Mesodermal cell (in vitro differentiated cells): ENCODE data around the gene FHIT.
"Not testable (repeated sequence)": the region's sequence is repeated elsewhere in the genome, so short reads cannot be mapped to it uniquely, and the experiment has no call there.

Source experiments
- H3K27ac ChIP-seq: 2 replicates; pipeline ENCODE4 v1.7.0; 2013; ENCODE audit warnings: mild to moderate bottlenecking, low read depth, low read length, moderate library complexity; ENCODE audit not compliant: severe bottlenecking
- H3K36me3 ChIP-seq: 2 replicates; pipeline ENCODE4 v1.7.1; 2013; ENCODE audit warnings: mild to moderate bottlenecking, low read length, moderate library complexity; ENCODE audit not compliant: control insufficient read depth, insufficient read depth
- H3K4me1 ChIP-seq: one replicate; pipeline ENCODE4 v1.7.1; 2013; ENCODE audit warnings: mild to moderate bottlenecking, low read length; ENCODE audit not compliant: insufficient read depth, control insufficient read depth, poor library complexity, severe bottlenecking
- H3K4me3 ChIP-seq: 2 replicates; pipeline ENCODE4 v1.7.0; 2013; ENCODE audit warnings: low read length, control low read depth, mild to moderate bottlenecking; ENCODE audit not compliant: insufficient read depth, poor library complexity, severe bottlenecking; ENCODE audit errors: extremely low read depth
- H3K9me3 ChIP-seq: 2 replicates; pipeline ENCODE4 v1.7.1; 2013; ENCODE audit warnings: mild to moderate bottlenecking, low read length, moderate library complexity; ENCODE audit not compliant: control insufficient read depth
- WGBS, 2 experiments: methylation state at CpG; one replicate each; pipeline ENCODE4 v1.1.5; 2013; ENCODE audit warnings: missing lambda C conversion rate in 2 of 2; ENCODE audit not compliant: insufficient coverage in 2 of 2; 5-methylcytosine and 5-hydroxymethylcytosine counted together

The FHIT gene

DNA sequence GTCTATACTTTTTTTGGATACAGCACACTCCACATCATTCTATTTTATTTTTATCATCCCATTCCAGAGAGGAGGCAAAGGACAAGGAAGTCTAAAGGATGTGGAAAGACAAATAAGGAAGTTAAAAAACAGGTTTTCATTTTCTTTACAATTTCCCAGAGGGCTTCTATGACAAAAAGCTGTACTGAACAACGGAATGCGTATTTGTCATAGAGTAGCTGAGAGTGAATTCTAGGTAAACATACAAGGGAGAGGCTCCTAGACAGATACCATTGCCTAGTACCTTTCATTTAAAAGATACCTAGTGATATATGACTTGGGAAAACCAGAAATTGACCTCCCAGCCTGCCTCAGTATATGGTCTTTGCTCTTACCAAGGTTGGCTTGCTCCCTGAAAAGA lies 341.7 kb downstream of the FHIT start:
- H3K36me3 ChIP-seq: no peaks in the 10 kb centered on the region
- H3K4me3 ChIP-seq: no peak overlapping the region
- 100% methylated on average over 1 to 2 of the region's 2 CpGs for WGBS, 2 experiments
- H3K27ac ChIP-seq: no peak overlapping the region
- H3K9me3 ChIP-seq: no peaks in the 10 kb centered on the region
- H3K4me1 ChIP-seq: no peaks in the 10 kb centered on the region

- no peaks in the 10 kb centered on the region for H3K36me3 ChIP-seq
- WGBS, 2 experiments: 60 to 100% methylated on average over 1 of the region's 5 CpGs
- H3K4me1 ChIP-seq: no peaks in the 10 kb centered on the region
- no peak overlapping the region for H3K4me3 ChIP-seq
- H3K27ac ChIP-seq: no peak overlapping the region
- no peaks in the 10 kb centered on the region for H3K9me3 ChIP-seq
Measured at GRCh38 chr3:60906283-60906682, 345.0 kb downstream of the FHIT start.

- 89% methylated on average over 1 of the region's 1 CpG; no CpG with 5 or more reads in 1 of the 2 experiments for WGBS, 2 experiments
- no peak overlapping the region for H3K4me3 ChIP-seq
- no peaks in the 10 kb centered on the region for H3K4me1 ChIP-seq
- H3K36me3 ChIP-seq: no peaks in the 10 kb centered on the region
- H3K9me3 ChIP-seq: no peaks in the 10 kb centered on the region
- H3K27ac ChIP-seq: no peak overlapping the region
Measured at GRCh38 chr3:60898321-60898720, 352.9 kb downstream of the FHIT start.

DNA sequence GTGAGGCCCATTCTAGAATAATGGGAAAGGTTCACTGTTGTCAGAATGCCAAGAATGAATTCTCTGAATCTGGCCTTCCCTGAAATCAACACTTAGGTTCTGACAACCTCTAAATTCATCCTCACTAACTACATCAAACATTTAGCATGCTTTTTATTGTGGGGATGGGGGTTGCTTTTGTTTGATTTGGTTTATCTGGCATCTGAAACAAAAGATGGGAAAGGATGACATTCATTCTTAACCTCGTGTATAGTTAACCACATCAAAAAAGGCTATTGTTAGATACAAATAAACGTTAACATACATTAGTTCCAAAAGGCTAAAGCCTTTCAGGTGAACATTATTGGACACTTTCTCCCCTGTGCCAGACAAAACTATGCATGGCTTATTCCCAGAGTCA lies 357.3 kb downstream of the FHIT start:
- 100% methylated on average over 1 of the region's 2 CpGs for WGBS, 2 experiments
- Histone ChIP-seq H3K9me3 (no peaks in the 10 kb centered on the region), H3K4me1 (no peaks in the 10 kb centered on the region)

GRCh38 chr3:60890226-60890625 lies 361.0 kb downstream of the FHIT start:
- WGBS, 2 experiments: 74% methylated on average over 3 of the region's 5 CpGs; no CpG with 5 or more reads in 1 of the 2 experiments
- Histone ChIP-seq H3K4me3 (no peak overlapping the region), H3K4me1 (no peaks in the 10 kb centered on the region), H3K9me3 (no peaks in the 10 kb centered on the region), H3K27ac (no peak overlapping the region), H3K36me3 (no peaks in the 10 kb centered on the region)

More for the DNA sequence above, 357.3 kb downstream of the FHIT start:
- Histone ChIP-seq H3K27ac (no peak overlapping the region), H3K36me3 (no peaks in the 10 kb centered on the region), H3K4me3 (no peak overlapping the region)

GRCh38 chr3:60888952-60889351 lies 362.3 kb downstream of the FHIT start:
- not testable (repeated sequence) for H3K9me3 ChIP-seq, H3K4me3 ChIP-seq, H3K36me3 ChIP-seq, H3K4me1 ChIP-seq, H3K27ac ChIP-seq
- 94 to 96% methylated on average over 8 to 10 of the region's 10 CpGs for WGBS, 2 experiments

DNA sequence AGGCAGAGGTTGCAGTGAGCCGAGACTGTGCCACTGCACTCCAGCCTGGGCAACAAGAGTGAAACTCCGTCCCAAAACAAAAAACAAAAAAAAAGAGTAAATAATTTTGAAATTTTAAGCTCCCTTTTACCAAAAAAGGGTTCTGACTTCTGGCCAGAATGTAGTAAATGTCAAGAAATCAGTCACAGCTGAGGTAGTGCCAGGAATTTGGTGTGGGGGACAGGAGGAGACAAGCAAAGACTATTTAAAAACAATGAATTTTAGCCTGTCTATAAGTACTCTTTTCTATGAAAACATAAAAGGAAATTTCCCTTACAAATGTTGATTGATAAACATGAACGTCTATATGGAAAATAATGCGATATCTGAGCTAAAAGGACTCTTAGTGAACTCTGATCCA lies 363.7 kb downstream of the FHIT start:
- Histone ChIP-seq H3K4me1 (no peaks in the 10 kb centered on the region), H3K4me3 (no peak overlapping the region), H3K9me3 (peaks cover 7% of the 10 kb centered on the region), H3K36me3 (no peaks in the 10 kb centered on the region), H3K27ac (no peak overlapping the region)
- 87% methylated on average over 2 of the region's 4 CpGs; no CpG with 5 or more reads in 1 of the 2 experiments for WGBS, 2 experiments

GRCh38 chr3:60886518-60886917 lies 364.7 kb downstream of the FHIT start:
- no peaks in the 10 kb centered on the region for H3K4me1 ChIP-seq
- peaks cover 7% of the 10 kb centered on the region for H3K9me3 ChIP-seq
- H3K4me3 ChIP-seq: no peak overlapping the region
- WGBS, 2 experiments: 40% methylated on average over 1 of the region's 1 CpG; no CpG with 5 or more reads in 1 of the 2 experiments
- no peak overlapping the region for H3K27ac ChIP-seq
- H3K36me3 ChIP-seq: no peaks in the 10 kb centered on the region

- Histone ChIP-seq H3K4me3 (no peak overlapping the region), H3K4me1 (no peaks in the 10 kb centered on the region), H3K36me3 (no peaks in the 10 kb centered on the region), H3K9me3 (peaks cover 11% of the 10 kb centered on the region), H3K27ac (no peak overlapping the region)
- WGBS, 2 experiments: no CpG with 5 or more reads among the region's 2 CpGs
Measured at GRCh38 chr3:60884005-60884404, 367.2 kb downstream of the FHIT start.

DNA sequence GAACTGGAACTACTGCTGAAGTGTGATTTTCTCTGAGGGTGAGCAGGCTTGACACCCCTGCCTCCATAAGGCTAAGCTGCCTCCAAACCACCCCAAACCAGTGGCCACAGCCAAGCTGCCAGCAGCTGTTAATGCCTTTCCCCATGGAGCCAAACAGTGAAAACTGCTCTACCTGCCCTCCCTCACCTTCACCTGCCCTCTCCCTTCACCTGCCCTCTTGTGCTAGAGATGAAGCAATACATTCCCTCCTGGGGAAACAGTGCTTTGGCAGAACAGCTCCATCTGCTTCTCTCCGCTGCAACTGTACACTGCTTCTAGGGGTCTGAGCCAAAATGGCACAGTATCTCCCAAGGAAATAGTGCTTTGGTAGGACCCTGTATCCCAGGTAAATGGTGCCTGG lies 374.1 kb downstream of the FHIT start:
- WGBS, 2 experiments: 90 to 100% methylated on average over 1 of the region's 1 CpG
- Histone ChIP-seq H3K4me1 (no peaks in the 10 kb centered on the region), H3K36me3 (no peaks in the 10 kb centered on the region), H3K27ac (no peak overlapping the region), H3K9me3 (peaks cover 4% of the 10 kb centered on the region), H3K4me3 (no peak overlapping the region)

GRCh38 chr3:60870396-60870795 lies 380.9 kb downstream of the FHIT start:
- 89 to 94% methylated on average over 3 of the region's 3 CpGs for WGBS, 2 experiments
- H3K4me1 ChIP-seq: no peaks in the 10 kb centered on the region
- H3K36me3 ChIP-seq: no peaks in the 10 kb centered on the region
- H3K4me3 ChIP-seq: no peak overlapping the region
- H3K9me3 ChIP-seq: no peaks in the 10 kb centered on the region
- H3K27ac ChIP-seq: no peak overlapping the region
